Measurements from ENCODE around the gene SLC12A3.

DNA sequence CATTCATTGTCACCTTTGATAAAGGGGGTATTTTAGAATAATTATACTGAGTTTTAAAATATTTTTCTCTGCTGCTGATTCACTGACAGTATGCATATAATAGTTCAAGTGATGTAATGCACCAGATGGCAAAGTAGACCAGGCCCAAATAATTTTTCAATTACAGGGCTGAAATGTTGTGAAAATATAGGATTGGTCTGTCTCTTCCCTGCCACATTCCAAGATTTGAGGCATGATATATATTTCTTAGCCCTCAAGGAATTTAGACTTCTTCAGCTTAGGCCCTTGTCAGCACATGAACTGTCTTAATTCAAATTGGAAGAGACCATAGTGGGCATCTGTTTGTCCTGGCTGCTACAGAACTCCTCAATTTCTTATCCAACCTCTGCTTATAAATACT lies 39.2 kb upstream of the SLC12A3 start:
- TF ChIP-seq, protein P1, sequence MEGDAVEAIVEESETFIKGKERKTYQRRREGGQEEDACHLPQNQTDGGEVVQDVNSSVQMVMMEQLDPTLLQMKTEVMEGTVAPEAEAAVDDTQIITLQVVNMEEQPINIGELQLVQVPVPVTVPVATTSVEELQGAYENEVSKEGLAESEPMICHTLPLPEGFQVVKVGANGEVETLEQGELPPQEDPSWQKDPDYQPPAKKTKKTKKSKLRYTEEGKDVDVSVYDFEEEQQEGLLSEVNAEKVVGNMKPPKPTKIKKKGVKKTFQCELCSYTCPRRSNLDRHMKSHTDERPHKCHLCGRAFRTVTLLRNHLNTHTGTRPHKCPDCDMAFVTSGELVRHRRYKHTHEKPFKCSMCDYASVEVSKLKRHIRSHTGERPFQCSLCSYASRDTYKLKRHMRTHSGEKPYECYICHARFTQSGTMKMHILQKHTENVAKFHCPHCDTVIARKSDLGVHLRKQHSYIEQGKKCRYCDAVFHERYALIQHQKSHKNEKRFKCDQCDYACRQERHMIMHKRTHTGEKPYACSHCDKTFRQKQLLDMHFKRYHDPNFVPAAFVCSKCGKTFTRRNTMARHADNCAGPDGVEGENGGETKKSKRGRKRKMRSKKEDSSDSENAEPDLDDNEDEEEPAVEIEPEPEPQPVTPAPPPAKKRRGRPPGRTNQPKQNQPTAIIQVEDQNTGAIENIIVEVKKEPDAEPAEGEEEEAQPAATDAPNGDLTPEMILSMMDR (IDR thresholded peaks at IDR 0.05) = no peak
- TF ChIP-seq EZH2 (IDR thresholded peaks at IDR 0.05) (no peak), EZH2phosphoT487 (IDR thresholded peaks at IDR 0.05) (no peak)
